ENCODE results near the gene CD300LD. TPM values are rescaled to one million over a fixed set of nuclear protein-coding genes. Genes with fewer than 3 reads are reported as not detected.
"Not testable (repeated sequence)": the region's sequence is repeated elsewhere in the genome, so short reads cannot be mapped to it uniquely, and the experiment has no call there.

Gene CD300LD
- total RNA-seq, 1 donor from 2014 or later = not detected

DNA sequence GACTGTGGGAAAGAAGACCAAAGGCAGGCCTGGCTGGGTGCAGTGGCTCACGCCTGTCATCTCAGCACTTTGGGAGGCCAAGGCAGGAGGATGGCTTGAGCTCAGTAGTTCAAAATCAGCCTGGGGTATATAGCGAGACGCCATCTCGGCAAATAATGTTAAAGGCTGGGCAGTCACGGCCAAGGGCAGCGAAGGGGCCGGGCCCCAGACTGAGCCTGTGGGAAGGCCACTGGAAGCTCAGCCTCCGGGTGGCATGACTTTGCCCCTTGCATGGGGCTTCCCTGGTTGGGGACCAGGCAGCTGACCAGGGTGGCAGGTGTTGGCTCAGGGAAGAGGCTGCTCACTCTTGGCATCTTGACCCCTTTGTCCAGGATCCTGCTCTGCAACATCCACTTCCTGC lies 14.0 kb upstream of the CD300LD start:
- DNase-seq (ENCODE audit: low spot score) = no peak

DNA sequence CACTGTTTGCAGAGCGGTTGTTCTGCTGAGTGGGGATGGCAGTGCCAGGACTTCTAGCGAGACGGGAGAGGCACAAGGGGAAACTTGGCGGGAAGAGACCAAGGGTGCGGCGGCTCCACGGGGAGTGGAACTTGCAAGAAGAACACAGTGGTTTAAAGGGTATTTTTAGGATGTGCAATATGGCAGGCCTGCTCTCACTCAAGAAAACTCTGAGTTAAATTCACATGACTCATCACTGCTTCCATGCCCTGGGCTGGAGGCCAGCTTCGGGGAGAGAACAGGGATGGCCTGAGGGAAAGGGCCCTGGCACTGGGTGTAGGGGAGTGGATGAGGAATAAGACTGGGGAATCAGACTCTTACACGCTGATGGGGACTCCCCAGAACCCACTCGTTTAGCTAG lies 13.3 kb upstream of the CD300LD start:
- no peak for DNase-seq (ENCODE audit: low spot score)

- DNase-seq (ENCODE audit: low spot score) = no peak
Measured at GRCh38 chr17:74604761-74605160, 12.7 kb upstream of the CD300LD start.

GRCh38 chr17:74604200-74604599 lies 12.1 kb upstream of the CD300LD start:
- no peak for DNase-seq (ENCODE audit: low spot score)

DNA sequence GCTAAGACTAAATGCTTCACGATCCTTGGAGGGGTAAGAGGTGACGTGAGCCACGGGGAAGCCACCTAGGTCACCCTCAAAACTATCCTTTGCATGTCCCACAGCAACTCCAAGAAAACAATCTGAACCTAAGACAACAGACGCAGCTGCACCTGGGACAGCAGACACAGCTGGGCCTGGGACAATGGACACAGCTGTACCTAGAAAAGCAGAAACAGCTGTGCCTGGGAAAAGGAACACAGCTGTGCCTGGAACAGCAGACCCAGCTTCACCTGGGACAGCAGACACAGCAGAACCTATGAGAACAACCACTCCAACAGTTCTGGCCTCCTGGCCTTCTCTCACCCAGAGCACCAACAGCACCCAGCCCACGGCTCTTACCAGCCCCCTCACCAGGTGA lies 11.7 kb upstream of the CD300LD start:
- no peak for DNase-seq (ENCODE audit: low spot score)

DNA sequence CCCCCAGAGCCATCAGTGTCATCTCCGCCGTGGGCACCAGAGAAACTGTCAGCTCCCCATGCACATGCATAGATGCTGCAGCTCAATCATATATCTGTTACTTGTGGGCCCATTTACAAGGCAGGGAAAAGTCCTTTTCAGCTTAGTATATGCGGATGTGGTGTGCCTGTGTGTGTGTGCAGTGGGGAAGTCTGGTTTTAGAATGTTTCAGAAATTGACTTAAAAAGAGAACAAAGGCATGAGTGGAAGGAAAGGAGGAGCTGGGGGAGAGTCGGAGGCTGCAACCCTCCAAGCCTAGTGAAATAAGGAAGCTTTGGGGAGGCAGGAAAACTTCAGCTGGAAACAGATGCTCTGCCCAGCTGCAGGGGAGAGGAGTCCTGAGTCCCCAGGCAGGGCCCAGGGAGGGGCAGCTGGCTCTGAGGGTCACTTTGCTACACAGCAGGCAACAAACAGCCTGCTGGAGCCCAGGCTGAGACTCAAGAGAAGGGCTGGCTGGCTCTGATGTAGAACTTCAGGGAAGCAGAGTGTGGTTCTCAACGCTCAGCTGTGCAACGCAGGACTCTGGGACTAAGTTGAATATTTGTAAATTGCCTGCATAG lies 11.1 kb upstream of the CD300LD start:
- no peak for DNase-seq (ENCODE audit: low spot score)

DNA sequence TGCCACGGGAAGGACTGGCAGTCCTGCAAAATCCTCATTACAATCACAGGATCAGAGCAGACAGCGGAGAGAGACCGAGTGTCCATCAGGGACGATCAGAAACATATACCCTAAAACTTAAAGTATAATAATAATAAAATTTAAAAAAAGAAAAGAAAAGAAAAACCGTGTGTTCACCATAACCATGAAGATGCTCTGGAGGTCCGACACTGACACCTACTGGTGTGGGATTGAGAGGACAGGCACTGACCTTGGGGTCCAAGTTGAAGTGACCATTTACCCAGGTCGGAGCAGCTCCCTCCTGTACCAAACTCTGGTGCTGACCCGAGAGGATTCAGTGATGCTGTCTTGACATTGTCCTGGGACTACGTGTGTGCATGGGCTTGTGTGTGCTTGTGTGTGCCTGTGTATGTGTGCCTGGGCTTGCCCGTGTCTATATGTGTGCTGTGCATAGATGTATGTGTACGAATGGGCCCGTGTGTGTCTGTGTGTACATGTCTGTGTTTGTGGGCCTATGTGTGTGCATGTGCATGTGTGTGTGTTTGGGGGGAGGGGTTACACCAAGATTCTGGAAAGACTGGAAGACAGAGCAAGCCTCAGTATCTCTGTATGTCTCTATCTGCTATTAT lies 10.0 kb upstream of the CD300LD start:
- DNase-seq (ENCODE audit: low spot score) = no peak

DNA sequence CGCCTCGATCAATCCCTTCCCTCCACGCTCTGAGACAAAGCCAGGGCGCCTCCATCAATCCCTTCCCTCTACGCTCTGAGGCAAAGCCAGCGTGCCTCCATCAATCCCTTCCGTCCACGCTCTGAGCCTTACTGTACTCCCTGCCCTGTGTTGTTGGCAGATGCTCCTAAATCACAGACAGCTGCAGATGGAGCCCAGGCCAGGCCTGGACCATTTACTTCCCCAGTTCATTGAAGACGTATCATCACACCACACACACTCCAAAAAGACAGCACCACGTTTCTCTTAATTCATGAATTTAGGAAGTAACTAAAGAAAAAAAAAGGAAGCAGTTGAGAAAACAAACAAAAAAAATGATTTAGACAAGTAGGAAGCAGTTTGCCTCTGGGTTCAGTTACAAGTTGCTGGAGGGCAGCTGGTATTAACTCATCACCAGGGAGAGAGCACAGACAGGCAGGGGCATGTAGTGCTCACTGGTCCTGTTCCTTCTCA lies 7.4 kb upstream of the CD300LD start:
- no peak for DNase-seq (ENCODE audit: low spot score)

GRCh38 chr17:74599023-74599399 lies 6.9 kb upstream of the CD300LD start:
- DNase-seq (ENCODE audit: low spot score) = no peak

GRCh38 chr17:74598346-74599022 lies 6.4 kb upstream of the CD300LD start:
- DNase-seq (ENCODE audit: low spot score) = no peak

DNA sequence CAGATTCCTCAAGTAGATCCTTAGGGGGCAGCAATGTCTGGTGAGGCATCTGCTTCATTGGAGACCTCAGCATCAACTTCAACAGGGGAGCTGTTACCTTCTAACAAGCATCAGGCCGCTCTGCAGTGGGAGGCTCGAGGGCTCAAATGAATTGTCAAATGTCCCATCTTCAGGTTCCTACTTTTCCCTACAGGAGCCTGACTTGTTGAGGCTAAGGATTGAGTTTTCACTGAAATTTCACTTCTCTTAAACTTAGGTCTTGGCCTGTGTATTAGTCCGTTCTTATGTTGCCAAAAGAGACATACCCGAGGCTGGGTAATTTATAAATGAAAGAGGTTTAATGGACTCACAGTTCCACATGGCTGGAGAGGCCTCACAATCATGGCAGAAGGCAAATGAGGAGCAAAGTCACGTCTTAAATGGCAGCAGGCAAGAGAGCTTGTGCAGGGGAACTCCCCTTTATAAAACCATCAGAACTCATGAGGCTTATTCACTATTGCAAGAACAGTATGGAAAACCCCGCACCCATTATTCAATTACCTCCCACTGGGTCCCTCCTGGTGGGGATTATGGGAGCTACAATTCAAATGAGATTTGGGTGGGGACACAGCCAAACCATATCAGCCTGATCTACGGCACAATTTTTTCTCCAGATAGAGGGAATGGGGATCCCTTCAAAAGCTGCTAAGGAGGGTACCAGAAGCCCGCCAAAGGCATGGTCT lies 5.1 kb upstream of the CD300LD start:
- DNase-seq (ENCODE audit: low spot score) = no peak

GRCh38 chr17:74595037-74595750 lies 3.1 kb upstream of the CD300LD start:
- DNase-seq (ENCODE audit: low spot score) = no peak

GRCh38 chr17:74591503-74591902 lies 580 bp downstream of the CD300LD start:
- DNase-seq (ENCODE audit: low spot score) = no peak

- no peak for DNase-seq (ENCODE audit: low spot score)
Measured at GRCh38 chr17:74585711-74586110, 6.4 kb downstream of the CD300LD start.

DNA sequence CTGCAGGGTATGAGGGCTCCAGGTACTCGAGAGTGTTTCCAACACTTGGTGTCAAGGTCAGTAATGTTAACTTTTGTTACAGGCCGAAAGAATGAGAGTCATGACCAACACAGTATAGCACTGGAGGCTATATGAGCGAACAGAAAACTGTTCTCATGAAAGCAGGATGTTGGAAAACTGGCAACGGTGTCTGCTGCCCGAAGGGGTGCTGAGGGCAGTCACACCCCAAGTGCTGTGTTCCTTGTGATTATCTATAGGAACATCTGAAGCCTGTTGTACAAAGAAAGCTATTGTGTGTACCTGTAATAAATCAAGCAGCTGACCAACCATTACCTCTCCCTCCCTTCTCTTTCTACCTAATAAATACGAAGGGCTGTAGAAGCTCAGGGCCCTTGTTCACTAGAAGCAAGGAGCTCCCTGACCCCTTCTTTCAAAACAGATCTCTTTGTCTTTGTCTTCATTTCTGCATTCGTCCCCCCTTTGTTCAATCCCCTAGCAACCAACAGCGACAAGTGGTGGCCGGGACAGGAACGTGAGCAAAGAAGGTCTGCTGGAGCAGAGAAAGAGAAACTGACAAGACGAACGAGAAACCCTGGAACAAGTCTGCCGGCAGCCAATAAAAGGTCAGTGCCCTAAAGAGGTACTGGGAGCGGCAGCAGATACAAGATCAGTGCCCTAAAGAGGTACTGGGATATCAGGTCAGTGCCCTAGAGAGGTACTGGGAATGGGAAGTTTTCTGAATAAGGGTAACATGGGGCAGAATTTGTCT lies 7.6 kb downstream of the CD300LD start:
- DNase-seq (ENCODE audit: low spot score) = no peak

GRCh38 chr17:74582633-74583032 lies 9.4 kb downstream of the CD300LD start:
- no peak for DNase-seq (ENCODE audit: low spot score)

GRCh38 chr17:74579900-74580299 lies 12.2 kb downstream of the CD300LD start:
- no peak for DNase-seq (ENCODE audit: low spot score)

DNA sequence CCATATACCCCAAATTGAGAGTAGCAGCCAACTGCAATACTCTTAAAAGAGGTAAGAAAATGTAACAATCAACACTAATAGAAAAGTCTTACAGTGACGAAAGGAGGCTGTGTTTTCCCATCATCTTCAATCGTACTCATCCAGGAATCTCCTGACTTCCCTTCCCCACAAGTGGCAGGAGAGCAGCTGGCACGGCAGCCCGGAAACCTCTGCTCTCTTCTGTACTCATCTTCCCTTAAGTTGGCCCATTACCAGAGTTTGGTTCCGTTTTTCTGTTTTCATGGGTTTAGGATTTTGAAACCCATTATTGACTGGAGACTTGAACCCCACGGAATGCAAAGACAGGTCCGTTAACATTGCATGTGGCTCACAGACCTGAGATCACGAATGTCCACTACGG lies 13.1 kb downstream of the CD300LD start:
- no peak for DNase-seq (ENCODE audit: low spot score)

DNA sequence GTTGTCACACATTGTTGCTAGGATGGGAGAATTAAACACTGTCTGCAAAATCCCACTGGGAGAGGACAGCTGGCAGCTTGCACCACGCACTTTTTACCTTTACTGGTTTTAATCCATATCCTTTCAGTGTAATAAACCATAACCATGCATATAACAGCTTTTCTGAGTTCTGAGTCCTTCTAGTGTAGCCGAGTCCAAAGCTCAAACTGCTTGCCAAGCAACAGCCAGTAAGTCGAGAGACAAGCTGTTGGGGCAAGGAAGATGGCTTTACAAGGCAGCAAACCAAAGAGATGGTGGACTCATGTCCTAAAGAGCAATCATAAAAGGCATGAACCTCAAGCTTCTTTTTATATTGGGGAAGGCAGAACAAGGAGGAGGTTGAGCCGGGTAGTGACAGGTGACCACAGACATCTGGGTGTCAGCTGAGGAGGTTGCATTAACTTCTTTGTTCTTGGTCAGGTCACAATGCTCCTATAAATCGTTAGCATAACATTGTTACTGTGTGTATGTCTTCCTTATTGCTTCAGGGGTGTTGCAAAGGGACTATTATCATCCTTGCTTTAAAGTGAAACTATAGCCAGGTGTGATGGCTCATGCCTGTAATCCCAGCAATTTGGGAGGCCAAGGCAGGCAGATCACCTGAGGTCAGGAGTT lies 17.5 kb downstream of the CD300LD start:
- DNase-seq (ENCODE audit: low spot score) = no peak

GRCh38 chr17:74573635-74574034 lies 18.4 kb downstream of the CD300LD start:
- not testable (repeated sequence) for DNase-seq (ENCODE audit: low spot score)

GRCh38 chr17:74573169-74573568 lies 18.9 kb downstream of the CD300LD start:
- DNase-seq (ENCODE audit: low spot score) = no peak
